Measurements from ENCODE around the gene PCSK5.
A peak's percentile ranks its signal among the peaks of the same experiment; 100 is the strongest.

Gene PCSK5

DNA sequence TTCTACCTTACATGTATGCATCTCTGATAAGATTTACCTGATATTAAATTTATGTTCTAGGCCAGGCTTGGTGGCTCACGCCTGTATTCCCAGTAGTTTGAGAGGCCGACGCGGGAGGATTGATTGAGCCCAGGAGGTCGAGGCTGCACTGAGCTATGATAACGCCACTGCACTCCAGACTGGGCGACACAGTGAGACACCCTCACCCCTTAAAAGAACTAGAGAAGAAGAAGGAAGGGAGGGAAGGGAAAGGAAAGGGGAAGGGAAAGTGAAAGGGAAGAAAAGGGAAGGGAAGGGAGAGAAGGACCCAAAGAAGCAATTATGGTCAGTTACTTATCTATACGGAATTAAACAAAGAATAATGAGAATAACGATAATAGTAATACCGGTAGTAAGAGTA is 504.9 kb downstream of the PCSK5 start:
- DNase-seq (ENCODE audit: extremely low spot score, insufficient read length, low read depth) (no peak), FAIRE-seq (no peak)

DNA sequence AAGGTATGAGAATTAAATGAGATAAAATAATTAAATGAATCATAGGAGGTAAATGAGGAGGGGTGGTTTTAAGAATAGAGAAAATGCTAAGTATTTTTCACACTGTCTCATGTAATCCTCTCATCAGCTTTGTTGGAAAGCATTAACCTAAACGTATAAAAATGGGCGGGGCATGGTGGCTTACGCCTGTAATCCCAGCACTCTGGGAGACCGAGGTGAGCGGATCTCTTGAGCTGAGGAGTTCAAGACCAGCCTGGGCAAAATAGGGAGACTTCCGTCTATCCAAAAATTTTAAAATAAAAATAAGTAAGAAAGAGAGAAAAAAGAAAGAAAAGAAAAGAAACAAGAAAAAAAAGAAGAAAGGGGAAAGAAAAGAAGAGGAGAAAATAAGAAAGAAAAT is 505.7 kb downstream of the PCSK5 start:
- FAIRE-seq (no peak), DNase-seq (ENCODE audit: extremely low spot score, insufficient read length, low read depth) (no peak)

DNA sequence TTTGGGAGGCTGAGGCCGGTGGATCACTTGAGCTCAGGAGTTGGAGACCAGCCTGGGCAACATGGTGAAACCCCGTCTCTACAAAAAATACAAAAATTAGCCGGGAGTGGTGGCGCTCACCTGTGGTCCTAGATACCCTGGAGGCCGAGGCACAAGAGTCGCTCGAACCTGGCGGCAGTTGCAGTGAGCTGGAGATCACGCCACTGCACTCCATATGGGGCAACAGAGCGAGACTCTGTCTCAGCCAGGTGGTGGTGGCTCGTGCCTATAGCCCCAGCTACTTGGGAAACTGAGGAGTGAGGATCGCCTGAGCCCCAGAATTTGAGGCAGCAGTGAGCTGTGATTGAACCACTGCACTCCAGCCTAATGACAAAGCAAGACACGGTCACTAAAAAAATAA is 506.1 kb downstream of the PCSK5 start:
- FAIRE-seq: no peak
- no peak for DNase-seq (ENCODE audit: extremely low spot score, insufficient read length, low read depth)

DNA sequence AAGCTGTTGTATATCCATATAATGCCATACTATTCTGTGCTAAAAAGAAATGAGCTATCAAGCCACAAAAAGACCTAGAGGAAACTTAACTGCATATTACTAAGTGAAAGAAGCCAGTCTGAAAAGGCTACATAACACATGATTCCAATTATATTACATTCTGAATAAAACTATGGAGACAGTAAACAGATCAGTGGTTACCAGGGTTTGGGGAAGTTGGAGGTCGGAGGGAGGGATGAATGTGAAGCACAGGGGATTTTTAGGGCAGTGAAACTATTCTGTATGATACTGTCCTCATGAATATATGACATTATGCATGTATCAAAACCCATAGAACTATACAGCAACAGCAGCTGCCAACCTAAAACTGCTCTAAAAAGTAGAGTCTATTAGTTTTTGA is 509.4 kb downstream of the PCSK5 start:
- no peak for FAIRE-seq
- no peak for DNase-seq (ENCODE audit: extremely low spot score, insufficient read length, low read depth)

DNA sequence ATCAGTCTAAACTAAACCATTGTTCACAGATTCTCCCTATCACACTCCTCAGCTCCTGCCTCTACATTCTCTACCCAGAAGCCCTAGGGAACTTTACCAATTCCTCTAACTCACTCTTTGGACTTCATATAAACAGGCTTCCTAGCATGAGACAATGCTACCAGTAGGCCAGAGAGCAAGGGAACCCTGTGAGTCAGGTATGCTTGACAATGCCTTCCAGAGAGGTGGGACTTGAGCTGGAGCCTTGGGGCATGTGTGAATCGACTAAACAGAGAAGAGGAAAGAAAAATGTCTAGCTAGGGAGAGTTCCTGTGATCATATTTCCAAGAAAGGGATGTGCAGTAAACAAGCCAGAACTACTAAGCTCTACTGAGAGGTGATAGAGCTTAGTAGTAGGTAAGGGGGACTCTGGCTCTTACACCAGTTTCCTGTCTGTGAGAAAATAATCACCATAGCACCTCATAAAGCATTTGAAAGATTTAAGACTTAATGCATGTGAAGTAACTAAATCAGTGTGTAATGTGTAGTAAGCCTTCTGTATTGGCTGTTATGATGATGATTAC is 510.1 kb downstream of the PCSK5 start:
- DNase-seq (ENCODE audit: extremely low spot score, insufficient read length, low read depth) (no peak), FAIRE-seq (no peak)

DNA sequence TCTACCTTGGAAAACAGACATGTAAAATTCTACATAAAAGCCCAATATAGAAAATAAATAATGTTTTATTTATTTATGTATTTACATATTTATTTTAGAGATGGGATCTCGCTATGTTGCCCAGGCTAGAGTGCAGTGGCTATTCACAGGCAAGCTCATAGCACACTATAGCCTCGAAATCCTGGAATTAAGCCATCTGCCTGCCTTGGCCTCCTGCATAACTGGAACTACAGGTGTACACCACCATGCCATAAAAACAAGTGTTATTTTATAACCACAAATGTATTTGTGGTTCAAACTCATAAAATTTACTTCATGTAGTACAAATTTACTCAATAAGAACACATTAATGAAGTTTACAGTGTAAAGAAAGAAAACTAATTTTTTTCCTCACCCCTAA is 510.7 kb downstream of the PCSK5 start:
- DNase-seq (ENCODE audit: extremely low spot score, insufficient read length, low read depth) (no peak), FAIRE-seq (no peak)

DNA sequence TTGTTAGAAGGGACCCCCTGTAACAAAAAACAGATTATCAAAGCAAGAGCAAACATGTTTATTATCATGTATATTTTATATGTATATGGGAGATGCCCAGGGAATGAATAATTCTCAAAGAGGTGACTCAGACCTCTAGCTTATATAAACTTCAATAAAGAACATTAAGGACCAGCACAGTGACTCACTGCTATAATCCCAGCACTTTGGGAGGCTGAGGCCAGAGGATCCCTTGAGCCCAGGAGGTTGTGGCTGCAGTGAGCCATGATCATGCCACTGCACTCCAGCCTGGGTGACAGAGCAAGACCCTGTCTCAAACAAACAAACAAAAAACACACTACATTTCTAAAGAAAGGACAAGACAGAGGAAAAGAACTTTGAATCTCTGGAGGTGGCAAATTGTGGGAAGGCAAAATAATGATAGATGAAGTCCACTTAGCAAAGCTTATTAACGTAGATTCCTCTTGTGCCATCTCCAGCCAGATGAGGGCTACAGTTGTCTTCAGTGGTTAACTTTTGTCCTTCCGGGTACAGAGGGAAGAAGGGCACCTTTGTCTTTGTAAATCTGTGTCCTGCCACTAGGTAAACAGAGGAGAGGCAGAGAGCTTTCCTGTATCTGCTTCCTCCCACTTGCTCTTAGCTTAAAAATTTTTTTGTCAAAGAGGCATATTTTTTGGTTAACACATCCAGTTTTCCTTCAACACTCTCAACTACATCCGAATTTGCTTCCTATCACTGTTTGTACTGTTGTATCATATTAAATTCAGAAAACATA is 511.3 kb downstream of the PCSK5 start:
- no peak for FAIRE-seq
- no peak for DNase-seq (ENCODE audit: extremely low spot score, insufficient read length, low read depth)

DNA sequence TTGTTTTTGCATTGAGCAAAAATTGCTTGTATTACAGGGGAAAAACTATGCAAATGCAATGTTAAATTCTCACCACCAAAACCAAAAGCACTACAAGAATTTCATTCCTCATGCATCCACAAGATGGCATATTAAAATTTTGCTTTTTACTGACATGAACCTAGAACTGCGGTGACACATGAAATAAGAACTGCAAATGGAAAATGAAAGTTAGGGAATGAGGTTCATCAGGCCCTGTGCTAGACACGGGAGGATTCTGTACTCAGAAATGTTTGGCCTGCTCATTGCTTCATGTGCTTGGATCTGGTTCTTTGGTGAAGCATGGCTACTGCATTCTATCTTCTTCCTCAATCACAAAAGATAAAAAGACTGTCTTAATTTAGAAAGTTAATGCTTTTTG is 512.9 kb downstream of the PCSK5 start:
- peak; percentile 93 for FAIRE-seq

DNA sequence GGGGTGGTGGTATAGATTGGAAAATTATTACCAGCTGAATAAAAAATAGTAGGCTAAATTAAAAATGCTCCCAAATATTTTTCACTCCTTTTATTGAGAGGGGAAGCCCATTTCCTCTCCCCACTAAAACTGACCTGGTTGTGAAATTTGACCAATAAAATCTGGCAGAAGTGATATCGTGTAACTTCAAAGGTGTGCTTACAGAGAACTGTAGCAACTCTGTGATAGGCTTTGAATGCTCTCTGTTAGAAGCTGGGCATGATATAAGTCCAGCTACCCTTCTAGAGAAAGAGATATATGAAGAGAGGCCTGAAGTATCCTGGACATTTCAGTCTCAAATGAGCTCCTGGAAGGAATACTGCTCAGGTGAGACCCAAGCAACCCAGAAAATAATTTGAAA is 513.9 kb downstream of the PCSK5 start:
- no peak for DNase-seq (ENCODE audit: extremely low spot score, insufficient read length, low read depth)
- no peak for FAIRE-seq

More for the DNA sequence above, 512.9 kb downstream of the PCSK5 start:
- peak; percentile 14 for DNase-seq (ENCODE audit: extremely low spot score, insufficient read length, low read depth)

DNA sequence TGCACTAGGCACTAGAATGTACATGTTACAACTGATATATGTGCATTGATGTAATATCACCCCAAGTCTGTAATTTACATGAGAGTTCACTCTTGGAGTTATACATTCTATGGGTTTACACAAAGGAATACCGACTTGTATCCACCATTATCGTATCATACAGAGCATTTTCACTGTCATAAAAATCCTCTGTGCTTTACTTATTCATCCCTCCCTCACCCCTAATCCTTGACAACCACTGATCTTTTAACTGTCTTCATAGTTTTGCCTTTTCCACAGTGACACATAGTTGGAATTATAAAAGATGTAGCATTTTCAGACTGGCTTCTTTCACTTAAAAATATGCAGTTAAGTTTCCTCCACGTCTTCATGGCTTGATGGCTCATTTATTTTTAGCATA is 514.9 kb downstream of the PCSK5 start:
- FAIRE-seq (no peak), DNase-seq (ENCODE audit: extremely low spot score, insufficient read length, low read depth) (no peak)

DNA sequence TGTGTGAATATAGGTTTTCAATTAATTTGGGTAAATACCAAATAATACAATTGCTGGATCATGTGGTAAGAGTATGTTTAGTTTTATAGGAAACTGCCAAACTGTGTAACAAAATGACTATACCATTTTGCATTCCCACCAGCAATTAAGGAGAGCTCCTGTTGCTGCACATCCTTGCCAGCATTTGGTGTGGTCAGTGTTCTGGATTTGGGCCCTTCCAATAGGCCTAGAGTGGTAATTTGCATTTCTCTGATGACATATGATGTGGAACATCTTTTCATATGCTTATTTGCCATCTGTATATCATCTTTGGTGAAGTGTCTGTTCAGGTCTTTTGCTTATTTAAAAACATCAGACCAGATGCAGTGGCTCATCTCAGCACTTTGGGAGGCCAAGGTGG is 515.4 kb downstream of the PCSK5 start:
- no peak for DNase-seq (ENCODE audit: extremely low spot score, insufficient read length, low read depth)
- no peak for FAIRE-seq
